ENCODE measurements around the gene DPYD.

GRCh38 chr1:97925151-97925550 lies 4.3 kb upstream of the DPYD start:
- no peak for TF ChIP-seq SMAD1 (IDR thresholded peaks at IDR 0.05; ENCODE audit: low read depth, partially characterized antibody)
- no peak for TF ChIP-seq ZNF384 (IDR thresholded peaks at IDR 0.05; ENCODE audit: borderline replicate concordance, low read depth, low read length)
- TF ChIP-seq CTCF (IDR thresholded peaks at IDR 0.05 in 2 of 3, conservative IDR thresholded peaks at IDR 0.05 in 1 of 3; ENCODE audit: control insufficient read depth in 2 of 3, extremely low read depth in 1 of 3, insufficient read depth in 1 of 3, low read depth in 3 of 3, low read length in 3 of 3): no peak
- TF ChIP-seq FOS (IDR thresholded peaks at IDR 0.05; ENCODE audit: borderline replicate concordance, extremely low read depth, insufficient read length): no peak
- TF ChIP-seq POLR2AphosphoS5 (IDR thresholded peaks at IDR 0.05; ENCODE audit: low read length): no peak
- no peak for TF ChIP-seq ZNF24 (IDR thresholded peaks at IDR 0.05)
- no peak for TF ChIP-seq ESRRA (IDR thresholded peaks at IDR 0.05; ENCODE audit: low read length)
- TF ChIP-seq TAF1 (IDR thresholded peaks at IDR 0.05; ENCODE audit: borderline replicate concordance, low read depth, low read length): no peak
- no peak for TF ChIP-seq EZH2 (IDR thresholded peaks at IDR 0.05; ENCODE audit: borderline replicate concordance, control insufficient read depth, low read depth, low read length)
- TF ChIP-seq BHLHE40 (IDR thresholded peaks at IDR 0.05; ENCODE audit: borderline replicate concordance in 1 of 2, low read depth in 2 of 2, low read length in 1 of 2): no peak
- TF ChIP-seq ELK1 (IDR thresholded peaks at IDR 0.05; ENCODE audit: low read depth, low read length): no peak
- TF ChIP-seq POLR2A (IDR thresholded peaks at IDR 0.05; ENCODE audit: low read depth, low read length): no peak

Measured in GM12878 (cell line).